ENCODE measurements around the gene EMX2.
"Not testable (repeated sequence)": the region's sequence is repeated elsewhere in the genome, so short reads cannot be mapped to it uniquely, and the experiment has no call there.

EMX2 gene

GRCh38 chr10:117560942-117561341 is 18.4 kb downstream of the EMX2 start:
- no peak for DNase-seq (ENCODE audit: low read depth)

- no peak for DNase-seq (ENCODE audit: low read depth)
Observed at GRCh38 chr10:117562220-117562619, 19.7 kb downstream of the EMX2 start.

- no peak for DNase-seq (ENCODE audit: low read depth)
Observed at GRCh38 chr10:117562896-117563737, 20.6 kb downstream of the EMX2 start.

GRCh38 chr10:117563780-117564179 is 21.2 kb downstream of the EMX2 start:
- DNase-seq (ENCODE audit: low read depth), result no peak

GRCh38 chr10:117565068-117565467 is 22.5 kb downstream of the EMX2 start:
- DNase-seq (ENCODE audit: low read depth), result no peak

GRCh38 chr10:117568334-117568733 is 25.8 kb downstream of the EMX2 start:
- DNase-seq (ENCODE audit: low read depth), result no peak

GRCh38 chr10:117569610-117570390 is 27.3 kb downstream of the EMX2 start:
- no peak for DNase-seq (ENCODE audit: low read depth)

GRCh38 chr10:117570880-117571279 is 28.3 kb downstream of the EMX2 start:
- DNase-seq (ENCODE audit: low read depth), result no peak

- DNase-seq (ENCODE audit: low read depth), result no peak
Observed at GRCh38 chr10:117574498-117575146, 32.1 kb downstream of the EMX2 start.

GRCh38 chr10:117578490-117578889 is 35.9 kb downstream of the EMX2 start:
- DNase-seq (ENCODE audit: low read depth), result no peak

- DNase-seq (ENCODE audit: low read depth), result no peak
Observed at GRCh38 chr10:117578999-117579590, 36.5 kb downstream of the EMX2 start.

- no peak for DNase-seq (ENCODE audit: low read depth)
Observed at GRCh38 chr10:117581961-117582360, 39.4 kb downstream of the EMX2 start.

- DNase-seq (ENCODE audit: low read depth), result not testable (repeated sequence)
Observed at GRCh38 chr10:117584831-117585230, 42.3 kb downstream of the EMX2 start.

GRCh38 chr10:117587036-117587435 is 44.5 kb downstream of the EMX2 start:
- no peak for DNase-seq (ENCODE audit: low read depth)

- no peak for DNase-seq (ENCODE audit: low read depth)
Observed at GRCh38 chr10:117590101-117590875, 47.7 kb downstream of the EMX2 start.

GRCh38 chr10:117591043-117591442 is 48.5 kb downstream of the EMX2 start:
- DNase-seq (ENCODE audit: low read depth), result no peak

GRCh38 chr10:117594722-117595121 is 52.2 kb downstream of the EMX2 start:
- no peak for DNase-seq (ENCODE audit: low read depth)

- DNase-seq (ENCODE audit: low read depth), result no peak
Observed at GRCh38 chr10:117596706-117597105, 54.2 kb downstream of the EMX2 start.

- no peak for DNase-seq (ENCODE audit: low read depth)
Observed at GRCh38 chr10:117597216-117597615, 54.7 kb downstream of the EMX2 start.

All from activated T-cell treated with anti-CD3 and anti-CD28 coated beads for 1 hour (primary cell).